ENCODE measurements around the gene ITLN2. TPM values are rescaled to one million over a fixed set of nuclear protein-coding genes. Genes with fewer than 3 reads are reported as not detected.

ITLN2 gene
- total RNA-seq, 1 experiment from 2014 or later = 0.20 TPM

- Histone ChIP-seq H3K36me3 (ENCODE audit: control insufficient read depth in 1 of 2, insufficient read depth in 2 of 2, low read length in 2 of 2) (peaks cover 25 to 32% of the 10 kb centered on the region in 2 experiments; a peak in 3 of 4 replicates), H3K4me1 (ENCODE audit: control insufficient read depth in 1 of 2, insufficient read depth in 2 of 2, low read length in 2 of 2) (peaks cover 13 to 27% of the 10 kb centered on the region in 2 experiments), H3K9me2 (ENCODE audit: insufficient read depth) (no peaks in the 10 kb centered on the region), H3K4me2 (ENCODE audit: low read length) (no peak overlapping the region), H3K9me3 (ENCODE audit: control insufficient read depth in 1 of 2, insufficient read depth in 1 of 2, low read depth in 1 of 2, low read length in 2 of 2) (no peaks in the 10 kb centered on the region), H3K79me2 (ENCODE audit: insufficient read depth, low read length) (peaks cover 45% of the 10 kb centered on the region), H3K9ac (ENCODE audit: low read length) (no peak overlapping the region), H3K27me3 (ENCODE audit: insufficient read depth, low read length) (no peaks in the 10 kb centered on the region), H4K20me1 (ENCODE audit: insufficient read depth) (no peaks in the 10 kb centered on the region), H2AFZ (ENCODE audit: low read depth, low read length, poor library complexity, severe bottlenecking) (no peak overlapping the region), H3K27ac (ENCODE audit: low read depth, low read length) (no peak overlapping the region), H3K4me3 (replicated peaks in 1 of 2; ENCODE audit: low read depth in 1 of 2, low read length in 2 of 2) (no peak overlapping the region)
- ChIA-PET CTCF (no interaction called here), RAD21 (ENCODE audit: low non-redundant PET in 1 of 2, low total read pairs in 2 of 2, uncharacterized antibody in 2 of 2, unreplicated experiment in 2 of 2) (no interaction called here), POLR2A (no interaction called here)
- ATAC-seq (no peak), DNase-seq (ENCODE audit: low read depth, low spot score) (no peak)
- no peak for TF ChIP-seq ZNF274 (IDR thresholded peaks at IDR 0.05; ENCODE audit: low read depth, low read length)
- no peak for TF ChIP-seq CBX3 (IDR thresholded peaks at IDR 0.05; ENCODE audit: low read depth)
- no peak for TF ChIP-seq ZFX (IDR thresholded peaks at IDR 0.05)
- no peak for TF ChIP-seq TCF7L2 (IDR thresholded peaks at IDR 0.05; ENCODE audit: borderline replicate concordance, extremely low read depth, insufficient read depth, insufficient read length)
- no peak for TF ChIP-seq EGR1 (IDR thresholded peaks at IDR 0.05; ENCODE audit: low read depth)
- intact Hi-C loops (cut with micrococcal nuclease) = no loop called here
- no TSS peak for BruUV-seq (replicated peaks)
Measured at GRCh38 chr1:161000736-161001480, 46.3 kb upstream of the ITLN2 start.

DNA sequence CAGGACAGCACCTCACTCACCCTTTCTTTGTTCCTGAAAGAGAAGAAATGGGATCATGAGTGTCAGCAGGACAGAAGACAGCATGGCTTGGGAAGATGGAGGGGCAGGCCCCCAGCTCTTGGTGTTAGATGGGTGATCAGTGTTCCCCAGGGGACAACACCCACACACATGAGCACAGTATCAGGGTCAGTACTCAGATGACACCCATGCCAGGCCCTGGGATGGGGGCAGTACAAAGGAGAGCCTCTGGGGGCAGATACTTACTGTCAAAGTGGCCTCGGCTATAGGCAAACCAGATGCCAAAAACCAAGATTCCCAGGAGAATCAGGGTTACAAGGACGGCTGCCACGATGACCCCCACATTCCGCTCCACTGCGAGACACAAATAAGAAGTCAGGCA is 44.8 kb upstream of the ITLN2 start:
- intact Hi-C loops (cut with micrococcal nuclease) = loop anchor here (5.0 kb wide), 1 partner anchor 118 kb away; the partner anchor contains the start of genes NIT1 and PFDN2
- H3K27me3 ChIP-seq (ENCODE audit: insufficient read depth, low read length) = no peaks in the 10 kb centered on the region
- no peak for ATAC-seq
- CTCF ChIA-PET = interaction anchor here (0.6 kb wide), 1 partner anchor 9 kb away, joined by 3 read pairs; no protein-coding TSS in a partner anchor
- no peak overlapping the region for H3K4me3 ChIP-seq (replicated peaks in 1 of 2; ENCODE audit: low read depth in 1 of 2, low read length in 2 of 2)
- H2AFZ ChIP-seq (ENCODE audit: low read depth, low read length, poor library complexity, severe bottlenecking) = no peak overlapping the region
- H3K9me3 ChIP-seq (ENCODE audit: control insufficient read depth in 1 of 2, insufficient read depth in 1 of 2, low read depth in 1 of 2, low read length in 2 of 2) = no peaks in the 10 kb centered on the region
- peaks cover 30% of the 10 kb centered on the region for H3K79me2 ChIP-seq (ENCODE audit: insufficient read depth, low read length)
- no peak overlapping the region for H3K27ac ChIP-seq (ENCODE audit: low read depth, low read length)
- H3K4me2 ChIP-seq (ENCODE audit: low read length) = no peak overlapping the region
- RAD21 ChIA-PET (ENCODE audit: low non-redundant PET in 1 of 2, low total read pairs in 2 of 2, uncharacterized antibody in 2 of 2, unreplicated experiment in 2 of 2) = no interaction called here
- BruUV-seq (replicated peaks) = no TSS peak
- DNase-seq (ENCODE audit: low read depth, low spot score) = no peak
- no peaks in the 10 kb centered on the region for H4K20me1 ChIP-seq (ENCODE audit: insufficient read depth)
- H3K9me2 ChIP-seq (ENCODE audit: insufficient read depth) = no peaks in the 10 kb centered on the region
- POLR2A ChIA-PET = interaction anchor here (1.2 kb wide), 1 partner anchor 22 kb away, joined by 3 read pairs; the partner anchor contains the start of gene F11R
- H3K4me1 ChIP-seq (ENCODE audit: control insufficient read depth in 1 of 2, insufficient read depth in 2 of 2, low read length in 2 of 2) = peaks cover 26 to 42% of the 10 kb centered on the region in 2 experiments
- no peak overlapping the region for H3K9ac ChIP-seq (ENCODE audit: low read length)
- peaks cover 25 to 32% of the 10 kb centered on the region in 2 experiments; a peak in 3 of 4 replicates for H3K36me3 ChIP-seq (ENCODE audit: control insufficient read depth in 1 of 2, insufficient read depth in 2 of 2, low read length in 2 of 2)
- TF ChIP-seq MAX (IDR thresholded peaks at IDR 0.05) (no peak), CEBPB (IDR thresholded peaks at IDR 0.05; ENCODE audit: low read depth) (no peak), ATF3 (IDR thresholded peaks at IDR 0.05) (no peak), ZBTB33 (IDR thresholded peaks at IDR 0.05; ENCODE audit: extremely low read depth, insufficient replicate concordance, low read length) (no peak), EZH2 (IDR thresholded peaks at IDR 0.05) (no peak), EZH2phosphoT487 (IDR thresholded peaks at IDR 0.05; ENCODE audit: borderline replicate concordance) (no peak), POLR2A (IDR thresholded peaks at IDR 0.05; ENCODE audit: borderline replicate concordance, extremely low read depth, insufficient read depth, insufficient read length) (no peak), JUND (IDR thresholded peaks at IDR 0.05) (no peak), CBX3 (IDR thresholded peaks at IDR 0.05; ENCODE audit: low read depth) (no peak), ELF1 (IDR thresholded peaks at IDR 0.05; ENCODE audit: borderline replicate concordance, low read depth) (no peak), ZFX (IDR thresholded peaks at IDR 0.05) (no peak)

All from HCT116 (cell line).